ENCODE results near the gene CHTF18.

Gene CHTF18

GRCh38 chr16:794853-795466, 6.5 kb downstream of the CHTF18 start:
- TF ChIP-seq CTCF (IDR thresholded peaks at IDR 0.05; ENCODE audit: insufficient read depth, missing control alignments): no peak
- FAIRE-seq: no peak

GRCh38 chr16:795580-796229, 7.3 kb downstream of the CHTF18 start:
- no peak for FAIRE-seq
- no peak for DNase-seq (ENCODE audit: insufficient read length, low spot score)
- TF ChIP-seq CTCF (IDR thresholded peaks at IDR 0.05; ENCODE audit: insufficient read depth, missing control alignments): no peak

More at GRCh38 chr16:794853-795466, 6.5 kb downstream of the CHTF18 start:
- no peak for DNase-seq (ENCODE audit: insufficient read length, low spot score)

- FAIRE-seq: no peak
- DNase-seq (ENCODE audit: insufficient read length, low spot score): no peak
- TF ChIP-seq CTCF (IDR thresholded peaks at IDR 0.05; ENCODE audit: insufficient read depth, missing control alignments): no peak
Measured at GRCh38 chr16:796296-797119, 8.1 kb downstream of the CHTF18 start.

GRCh38 chr16:797120-797420, 8.7 kb downstream of the CHTF18 start:
- TF ChIP-seq CTCF (IDR thresholded peaks at IDR 0.05; ENCODE audit: insufficient read depth, missing control alignments): no peak
- DNase-seq (ENCODE audit: insufficient read length, low spot score) (no peak), FAIRE-seq (no peak)

- FAIRE-seq (no peak), DNase-seq (ENCODE audit: insufficient read length, low spot score) (no peak)
- TF ChIP-seq CTCF (IDR thresholded peaks at IDR 0.05; ENCODE audit: insufficient read depth, missing control alignments): no peak
Measured at GRCh38 chr16:797686-798085, 9.3 kb downstream of the CHTF18 start.

GRCh38 chr16:798666-799065, 10.2 kb downstream of the CHTF18 start:
- no peak for FAIRE-seq
- no peak for DNase-seq (ENCODE audit: insufficient read length, low spot score)
- TF ChIP-seq CTCF (IDR thresholded peaks at IDR 0.05; ENCODE audit: insufficient read depth, missing control alignments): no peak

Data from D721Med (cell line).